GM19099 (cell line): ENCODE results near the gene EEF1G.
A peak's percentile ranks its signal among the peaks of the same experiment; 100 is the strongest.

Experiments
- POLR2A ChIP-seq: IDR thresholded peaks from 3 replicates; pipeline ENCODE4 v1.6.1; 2011; ENCODE audit warnings: low read depth; ENCODE audit not compliant: insufficient read length; ENCODE audit errors: extremely low read depth

Gene EEF1G

GRCh38 chr11:62548545-62549335, 25.0 kb downstream of the EEF1G start:
- TF ChIP-seq POLR2A = no peak

GRCh38 chr11:62547691-62548281, 25.9 kb downstream of the EEF1G start:
- TF ChIP-seq POLR2A = no peak

GRCh38 chr11:62546929-62547625, 26.6 kb downstream of the EEF1G start:
- TF ChIP-seq POLR2A = no peak

GRCh38 chr11:62546244-62546928, 27.3 kb downstream of the EEF1G start, which contains the start of gene AHNAK:
TSS of gene AHNAK (minus strand) at chr11:62546806. CDS start at chr11:62536098, 10,708 bp downstream.
- peak; percentile 60 for TF ChIP-seq POLR2A

- no peak for TF ChIP-seq POLR2A
Observed at GRCh38 chr11:62545437-62546243, 28.1 kb downstream of the EEF1G start.

- TF ChIP-seq POLR2A = no peak
Observed at GRCh38 chr11:62544581-62545436, 28.9 kb downstream of the EEF1G start.

- TF ChIP-seq POLR2A = no peak
Observed at GRCh38 chr11:62543680-62544444, 29.8 kb downstream of the EEF1G start.

- no peak for TF ChIP-seq POLR2A
Observed at GRCh38 chr11:62542750-62543567, 30.7 kb downstream of the EEF1G start.

GRCh38 chr11:62542111-62542745, 31.5 kb downstream of the EEF1G start:
- no peak for TF ChIP-seq POLR2A

GRCh38 chr11:62540804-62541701, 32.6 kb downstream of the EEF1G start:
- TF ChIP-seq POLR2A = peak; percentile 46
